HL-60 (cell line): ENCODE data around the gene CORO6.

Experiments used
- DNase-seq, 2 experiments: peaks; one replicate each; pipeline ENCODE4 v3.0.0-alpha.2; 2010 to 2020; ENCODE audit warnings: low read depth in 1 of 2, low spot score in 1 of 2
- H3K27ac ChIP-seq: fragments of 250-450 bp; sonication (Bioruptor Pico); replicated peaks from 2 replicates; pipeline ENCODE4 v1.5.1; 2020; ENCODE audit warnings: mild to moderate bottlenecking, moderate library complexity
- H3K27me3 ChIP-seq: fragments of 250-450 bp; sonication (Bioruptor Pico); 2 replicates; pipeline ENCODE4 v1.5.1; 2021; ENCODE audit warnings: mild to moderate bottlenecking, moderate library complexity; ENCODE audit not compliant: insufficient read depth, poor library complexity, severe bottlenecking
- H3K4me3 ChIP-seq: replicated peaks from 2 replicates; pipeline ENCODE4 v1.5.1; 2011; ENCODE audit warnings: mild to moderate bottlenecking, control low read depth, low read length; ENCODE audit not compliant: insufficient read depth
- GABPA ChIP-seq: IDR thresholded peaks from 2 replicates; pipeline ENCODE4 v1.6.1; 2012; ENCODE audit warnings: low read depth
- POLR2AphosphoS5 ChIP-seq: IDR thresholded peaks from 2 replicates; pipeline ENCODE4 v1.6.1; 2012; ENCODE audit warnings: low read depth
- SPI1 ChIP-seq: IDR thresholded peaks from 2 replicates; pipeline ENCODE4 v1.6.1; 2012; ENCODE audit warnings: low read depth, mild to moderate bottlenecking, borderline replicate concordance
- TF ChIP-seq, protein P1 (sequence below): IDR thresholded peaks from one replicate; pipeline ENCODE4 v1.5.1; 2011; ENCODE audit warnings: low read length, control low read depth, inconsistent platforms; ENCODE audit not compliant: insufficient read depth
- TF ChIP-seq, protein P2 (sequence below): IDR thresholded peaks from 2 replicates; pipeline ENCODE4 v1.6.1; 2012; ENCODE audit warnings: low read depth; ENCODE audit not compliant: insufficient replicate concordance

CORO6 gene

GRCh38 chr17:29619251-29619650 is 3.5 kb downstream of the CORO6 start:
- DNase-seq, result peak in 1 of 2 experiments; percentile 24
- TF ChIP-seq SPI1 (no peak), GABPA (no peak)
- TF ChIP-seq, protein P1, sequence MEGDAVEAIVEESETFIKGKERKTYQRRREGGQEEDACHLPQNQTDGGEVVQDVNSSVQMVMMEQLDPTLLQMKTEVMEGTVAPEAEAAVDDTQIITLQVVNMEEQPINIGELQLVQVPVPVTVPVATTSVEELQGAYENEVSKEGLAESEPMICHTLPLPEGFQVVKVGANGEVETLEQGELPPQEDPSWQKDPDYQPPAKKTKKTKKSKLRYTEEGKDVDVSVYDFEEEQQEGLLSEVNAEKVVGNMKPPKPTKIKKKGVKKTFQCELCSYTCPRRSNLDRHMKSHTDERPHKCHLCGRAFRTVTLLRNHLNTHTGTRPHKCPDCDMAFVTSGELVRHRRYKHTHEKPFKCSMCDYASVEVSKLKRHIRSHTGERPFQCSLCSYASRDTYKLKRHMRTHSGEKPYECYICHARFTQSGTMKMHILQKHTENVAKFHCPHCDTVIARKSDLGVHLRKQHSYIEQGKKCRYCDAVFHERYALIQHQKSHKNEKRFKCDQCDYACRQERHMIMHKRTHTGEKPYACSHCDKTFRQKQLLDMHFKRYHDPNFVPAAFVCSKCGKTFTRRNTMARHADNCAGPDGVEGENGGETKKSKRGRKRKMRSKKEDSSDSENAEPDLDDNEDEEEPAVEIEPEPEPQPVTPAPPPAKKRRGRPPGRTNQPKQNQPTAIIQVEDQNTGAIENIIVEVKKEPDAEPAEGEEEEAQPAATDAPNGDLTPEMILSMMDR, result peak; percentile 3
- no peak overlapping the region for H3K27ac ChIP-seq

DNA sequence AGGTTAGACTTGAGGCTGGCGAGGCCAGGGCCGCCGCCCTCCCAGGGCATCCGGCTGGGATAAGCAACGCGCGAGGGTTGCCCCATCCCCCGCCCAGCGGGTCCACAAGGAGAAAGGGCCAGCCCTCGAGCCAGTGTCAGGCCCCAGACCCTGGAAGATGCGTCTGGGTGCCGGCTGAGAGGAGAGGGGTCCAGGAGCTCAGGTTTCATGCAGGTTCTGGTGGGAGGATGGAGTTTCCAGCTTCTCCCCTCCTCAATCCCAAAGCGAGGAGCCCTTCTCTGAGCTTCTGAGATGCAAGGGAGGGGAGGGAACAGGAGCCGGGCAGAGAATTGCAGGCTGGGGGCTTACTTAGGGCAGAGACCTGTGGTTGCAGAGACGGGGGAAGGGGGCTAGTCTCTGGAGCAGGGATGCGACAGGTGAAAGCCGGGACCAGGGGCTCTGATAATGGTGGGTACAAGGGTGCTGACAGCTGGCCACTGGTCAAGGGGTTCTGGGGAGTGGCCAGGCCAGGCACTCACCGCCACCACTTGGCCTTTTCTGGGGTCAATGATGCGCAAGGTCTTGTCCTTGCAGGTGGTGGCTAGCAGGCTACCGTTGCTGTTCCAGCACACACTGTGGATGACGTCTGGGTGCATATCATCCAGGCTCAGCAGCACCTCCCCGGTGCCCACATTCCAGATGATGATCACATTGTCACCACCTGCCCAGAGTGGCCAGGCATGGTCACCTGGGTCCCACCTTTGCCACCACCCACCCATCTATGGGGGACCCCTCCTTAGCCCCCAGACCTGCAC is 4.2 kb downstream of the CORO6 start:
- DNase-seq, result no peak
- Histone ChIP-seq H3K27ac (no peak overlapping the region), H3K4me3 (peak overlapping the region; percentile 18), H3K27me3 (peaks cover 11% of the 10 kb centered on the region)
- TF ChIP-seq SPI1, result no peak
- no peak for TF ChIP-seq POLR2AphosphoS5
- TF ChIP-seq, protein P1, result no peak
- TF ChIP-seq GABPA, result no peak
- TF ChIP-seq, protein P2, sequence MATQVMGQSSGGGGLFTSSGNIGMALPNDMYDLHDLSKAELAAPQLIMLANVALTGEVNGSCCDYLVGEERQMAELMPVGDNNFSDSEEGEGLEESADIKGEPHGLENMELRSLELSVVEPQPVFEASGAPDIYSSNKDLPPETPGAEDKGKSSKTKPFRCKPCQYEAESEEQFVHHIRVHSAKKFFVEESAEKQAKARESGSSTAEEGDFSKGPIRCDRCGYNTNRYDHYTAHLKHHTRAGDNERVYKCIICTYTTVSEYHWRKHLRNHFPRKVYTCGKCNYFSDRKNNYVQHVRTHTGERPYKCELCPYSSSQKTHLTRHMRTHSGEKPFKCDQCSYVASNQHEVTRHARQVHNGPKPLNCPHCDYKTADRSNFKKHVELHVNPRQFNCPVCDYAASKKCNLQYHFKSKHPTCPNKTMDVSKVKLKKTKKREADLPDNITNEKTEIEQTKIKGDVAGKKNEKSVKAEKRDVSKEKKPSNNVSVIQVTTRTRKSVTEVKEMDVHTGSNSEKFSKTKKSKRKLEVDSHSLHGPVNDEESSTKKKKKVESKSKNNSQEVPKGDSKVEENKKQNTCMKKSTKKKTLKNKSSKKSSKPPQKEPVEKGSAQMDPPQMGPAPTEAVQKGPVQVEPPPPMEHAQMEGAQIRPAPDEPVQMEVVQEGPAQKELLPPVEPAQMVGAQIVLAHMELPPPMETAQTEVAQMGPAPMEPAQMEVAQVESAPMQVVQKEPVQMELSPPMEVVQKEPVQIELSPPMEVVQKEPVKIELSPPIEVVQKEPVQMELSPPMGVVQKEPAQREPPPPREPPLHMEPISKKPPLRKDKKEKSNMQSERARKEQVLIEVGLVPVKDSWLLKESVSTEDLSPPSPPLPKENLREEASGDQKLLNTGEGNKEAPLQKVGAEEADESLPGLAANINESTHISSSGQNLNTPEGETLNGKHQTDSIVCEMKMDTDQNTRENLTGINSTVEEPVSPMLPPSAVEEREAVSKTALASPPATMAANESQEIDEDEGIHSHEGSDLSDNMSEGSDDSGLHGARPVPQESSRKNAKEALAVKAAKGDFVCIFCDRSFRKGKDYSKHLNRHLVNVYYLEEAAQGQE, result no peak

More at GRCh38 chr17:29619251-29619650, 3.5 kb downstream of the CORO6 start:
- Histone ChIP-seq H3K4me3 (no peak overlapping the region), H3K27me3 (peaks cover 11% of the 10 kb centered on the region)

- Histone ChIP-seq H3K27ac (peak overlapping the region; percentile 61), H3K4me3 (peak overlapping the region; percentile 18), H3K27me3 (peaks cover 11% of the 10 kb centered on the region)
- peak; percentile 79 to 92 for DNase-seq
- TF ChIP-seq GABPA (no peak), POLR2AphosphoS5 (peak; percentile 57), SPI1 (peak; percentile 38; the same call in 1 of the 2 replicates)
- TF ChIP-seq, protein P1, result peak; percentile 85
- TF ChIP-seq, protein P2, result no peak
Observed at GRCh38 chr17:29617481-29618271, 5.0 kb downstream of the CORO6 start.
